ENCODE data around the gene ATAT1.
"Not testable (repeated sequence)": the region's sequence is repeated elsewhere in the genome, so short reads cannot be mapped to it uniquely, and the experiment has no call there.

Gene ATAT1

GRCh38 chr6:30651143-30651542 is 24.5 kb downstream of the ATAT1 start:
- no peak for DNase-seq (ENCODE audit: low spot score)

- no peak for DNase-seq (ENCODE audit: low spot score)
These were observed 28.4 kb downstream of the ATAT1 start for GRCh38 chr6:30654798-30655742.

GRCh38 chr6:30655743-30656094 is 29.0 kb downstream of the ATAT1 start:
- DNase-seq (ENCODE audit: low spot score) = no peak

- no peak for DNase-seq (ENCODE audit: low spot score)
These were observed 29.8 kb downstream of the ATAT1 start for GRCh38 chr6:30656513-30656912.

- no peak for DNase-seq (ENCODE audit: low spot score)
These were observed 30.8 kb downstream of the ATAT1 start for GRCh38 chr6:30657454-30657853.

- not testable (repeated sequence) for DNase-seq (ENCODE audit: low spot score)
These were observed 31.2 kb downstream of the ATAT1 start for GRCh38 chr6:30657922-30658321.

GRCh38 chr6:30664994-30665767 is 38.5 kb downstream of the ATAT1 start:
- DNase-seq (ENCODE audit: low spot score) = no peak

GRCh38 chr6:30666300-30666699 is 39.6 kb downstream of the ATAT1 start:
- peak; percentile 42 for DNase-seq (ENCODE audit: low spot score)

- DNase-seq (ENCODE audit: low spot score) = peak; percentile 24
These were observed 44.3 kb downstream of the ATAT1 start for GRCh38 chr6:30670760-30671527.

- peak; percentile 97 for DNase-seq (ENCODE audit: low spot score)
These were observed 46.0 kb downstream of the ATAT1 start, which contains the start of gene DHX16 for GRCh38 chr6:30672445-30673253. Gene DHX16 (minus strand): TSS chr6:30673006. CDS start chr6:30672841, 165 bp downstream.

- no peak for DNase-seq (ENCODE audit: low spot score)
These were observed 50.1 kb downstream of the ATAT1 start for GRCh38 chr6:30676660-30677285.

- DNase-seq (ENCODE audit: low spot score) = peak; percentile 54
These were observed 52.5 kb downstream of the ATAT1 start for GRCh38 chr6:30678964-30679726.

GRCh38 chr6:30679765-30680535 is 53.3 kb downstream of the ATAT1 start:
- DNase-seq (ENCODE audit: low spot score) = no peak

- DNase-seq (ENCODE audit: low spot score) = no peak
These were observed 55.1 kb downstream of the ATAT1 start for GRCh38 chr6:30681766-30682142.

- peak; percentile 94 for DNase-seq (ENCODE audit: low spot score)
These were observed 55.8 kb downstream of the ATAT1 start for GRCh38 chr6:30682143-30683117.

- peak; percentile 56 for DNase-seq (ENCODE audit: low spot score)
These were observed 56.7 kb downstream of the ATAT1 start for GRCh38 chr6:30683183-30683979.

GRCh38 chr6:30683980-30684338 is 57.3 kb downstream of the ATAT1 start:
- DNase-seq (ENCODE audit: low spot score) = peak; percentile 52

Data from RKO (cell line).